Measurements from ENCODE around the gene AFG1L. TPM values are rescaled to one million over a fixed set of nuclear protein-coding genes. Genes with fewer than 3 reads are reported as not detected.

Gene AFG1L
- total RNA-seq, 3 donors from 2014 or later (not counting 1 experiment from before 2014, with no cell fraction given), result 4.8 to 9.2 (median 5.2) TPM

DNA sequence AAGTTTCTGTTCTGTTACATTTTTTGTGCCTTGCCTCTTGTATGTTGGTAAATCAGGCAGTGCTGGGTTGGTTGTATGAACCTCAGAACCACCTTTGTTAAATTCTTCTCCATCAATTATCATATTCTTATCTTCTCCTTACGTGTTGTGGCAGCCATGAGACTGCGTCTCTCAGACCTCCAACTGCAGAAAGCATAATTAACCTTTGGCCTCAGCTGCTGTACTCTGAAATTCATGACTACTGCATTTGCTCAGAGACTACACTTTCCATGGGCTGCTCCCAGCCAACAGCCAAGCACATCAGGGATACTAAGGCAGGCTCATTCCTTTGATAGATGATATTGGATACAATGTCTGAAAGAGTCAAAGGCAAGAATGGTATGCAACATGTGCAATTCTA, 18.9 kb upstream of the AFG1L start:
- no peak overlapping the region for H3K27ac Mint-ChIP-seq
- no peak overlapping the region for H3K27ac ChIP-seq (ENCODE audit: low read length)
- ATAC-seq, result no peak
- no peak overlapping the region for H3K4me3 Mint-ChIP-seq
- H3K36me3 Mint-ChIP-seq, result no peaks in the 10 kb centered on the region
- H3K27me3 ChIP-seq (ENCODE audit: control insufficient read depth, insufficient read depth, low read length), result no peaks in the 10 kb centered on the region
- 86% methylated on average over 2 of the region's 2 CpGs for WGBS (ENCODE audit: insufficient coverage)
- H3K4me1 ChIP-seq (ENCODE audit: control insufficient read depth, insufficient read depth, low read length), result no peaks in the 10 kb centered on the region
- H3K4me1 Mint-ChIP-seq, result no peaks in the 10 kb centered on the region
- TF ChIP-seq, protein P1, sequence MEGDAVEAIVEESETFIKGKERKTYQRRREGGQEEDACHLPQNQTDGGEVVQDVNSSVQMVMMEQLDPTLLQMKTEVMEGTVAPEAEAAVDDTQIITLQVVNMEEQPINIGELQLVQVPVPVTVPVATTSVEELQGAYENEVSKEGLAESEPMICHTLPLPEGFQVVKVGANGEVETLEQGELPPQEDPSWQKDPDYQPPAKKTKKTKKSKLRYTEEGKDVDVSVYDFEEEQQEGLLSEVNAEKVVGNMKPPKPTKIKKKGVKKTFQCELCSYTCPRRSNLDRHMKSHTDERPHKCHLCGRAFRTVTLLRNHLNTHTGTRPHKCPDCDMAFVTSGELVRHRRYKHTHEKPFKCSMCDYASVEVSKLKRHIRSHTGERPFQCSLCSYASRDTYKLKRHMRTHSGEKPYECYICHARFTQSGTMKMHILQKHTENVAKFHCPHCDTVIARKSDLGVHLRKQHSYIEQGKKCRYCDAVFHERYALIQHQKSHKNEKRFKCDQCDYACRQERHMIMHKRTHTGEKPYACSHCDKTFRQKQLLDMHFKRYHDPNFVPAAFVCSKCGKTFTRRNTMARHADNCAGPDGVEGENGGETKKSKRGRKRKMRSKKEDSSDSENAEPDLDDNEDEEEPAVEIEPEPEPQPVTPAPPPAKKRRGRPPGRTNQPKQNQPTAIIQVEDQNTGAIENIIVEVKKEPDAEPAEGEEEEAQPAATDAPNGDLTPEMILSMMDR (IDR thresholded peaks at IDR 0.05), result no peak
- no peaks in the 10 kb centered on the region for H3K36me3 ChIP-seq (ENCODE audit: control insufficient read depth, insufficient read depth, low read length)
- intact Hi-C loops (cut with micrococcal nuclease), result no loop called here
- peaks cover 0 to 4% of the 10 kb centered on the region in 2 donors for H3K27me3 Mint-ChIP-seq (ENCODE audit: low read depth in 2 of 2)
- no peaks in the 10 kb centered on the region for H3K9me3 Mint-ChIP-seq
- DNase-seq, result no peak
- no peaks in the 10 kb centered on the region for H3K9me3 ChIP-seq (ENCODE audit: control insufficient read depth, insufficient read depth, low read length)
- H3K4me3 ChIP-seq (ENCODE audit: low read length), result no peak overlapping the region

DNA sequence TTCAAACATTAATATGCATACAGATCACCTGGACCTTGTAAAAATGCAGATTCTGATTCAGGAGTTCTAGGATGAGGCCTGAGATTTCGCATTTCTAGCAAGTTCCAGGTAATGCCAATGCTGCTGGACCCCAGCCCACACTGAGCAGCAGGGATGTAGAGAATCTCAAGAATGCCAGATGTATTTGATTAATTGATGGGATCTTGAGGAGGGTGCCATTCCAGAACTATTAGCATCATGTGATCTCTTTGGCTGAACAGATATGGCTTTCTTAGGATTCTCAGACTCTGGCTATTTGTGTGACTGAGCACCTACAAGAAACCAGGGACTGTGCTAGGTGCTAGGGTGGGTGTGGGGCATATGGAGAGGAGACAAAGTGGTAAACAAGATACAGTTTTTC, 17.6 kb upstream of the AFG1L start:
- Histone ChIP-seq H3K36me3 (ENCODE audit: control insufficient read depth, insufficient read depth, low read length) (no peaks in the 10 kb centered on the region), H3K27ac (ENCODE audit: low read length) (no peak overlapping the region), H3K9me3 (ENCODE audit: control insufficient read depth, insufficient read depth, low read length) (no peaks in the 10 kb centered on the region), H3K27me3 (ENCODE audit: control insufficient read depth, insufficient read depth, low read length) (no peaks in the 10 kb centered on the region), H3K4me1 (ENCODE audit: control insufficient read depth, insufficient read depth, low read length) (no peaks in the 10 kb centered on the region), H3K4me3 (ENCODE audit: low read length) (no peak overlapping the region)
- no peak for DNase-seq
- Mint-ChIP-seq H3K4me1 (no peaks in the 10 kb centered on the region), H3K4me3 (no peak overlapping the region), H3K27me3 (ENCODE audit: low read depth in 2 of 2) (peaks cover 0 to 4% of the 10 kb centered on the region in 2 donors), H3K36me3 (no peaks in the 10 kb centered on the region), H3K27ac (no peak overlapping the region), H3K9me3 (no peaks in the 10 kb centered on the region)
- TF ChIP-seq, protein P1 (IDR thresholded peaks at IDR 0.05), result no peak
- WGBS (ENCODE audit: insufficient coverage), result 93% methylated on average over 1 of the region's 1 CpG
- ATAC-seq, result peak in 1 of 3 donors; percentile 21
- intact Hi-C loops (cut with micrococcal nuclease), result no loop called here

DNA sequence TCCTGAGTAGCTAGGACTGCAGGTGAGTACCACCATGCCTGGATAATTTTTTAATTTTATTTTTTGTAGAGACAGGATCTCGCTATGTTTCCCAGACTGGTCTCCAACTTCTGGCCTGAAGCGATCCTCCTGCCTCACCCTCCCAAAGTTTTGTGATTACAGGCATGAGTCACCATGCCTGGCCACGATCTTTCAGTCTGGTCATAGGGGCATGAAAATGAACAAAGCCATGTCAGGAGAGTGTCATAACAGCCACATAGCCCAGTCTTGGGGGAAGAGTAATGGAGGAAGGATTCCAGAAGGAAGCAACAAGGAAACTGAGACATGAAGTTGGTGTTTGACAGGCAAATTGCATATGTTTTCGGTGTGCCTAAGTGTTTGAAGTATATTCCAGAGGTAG, 17.0 kb upstream of the AFG1L start:
- Histone ChIP-seq H3K27me3 (ENCODE audit: control insufficient read depth, insufficient read depth, low read length) (no peaks in the 10 kb centered on the region), H3K4me3 (ENCODE audit: low read length) (no peak overlapping the region), H3K4me1 (ENCODE audit: control insufficient read depth, insufficient read depth, low read length) (no peaks in the 10 kb centered on the region), H3K27ac (ENCODE audit: low read length) (no peak overlapping the region), H3K36me3 (ENCODE audit: control insufficient read depth, insufficient read depth, low read length) (no peaks in the 10 kb centered on the region), H3K9me3 (ENCODE audit: control insufficient read depth, insufficient read depth, low read length) (no peaks in the 10 kb centered on the region)
- DNase-seq (no peak), ATAC-seq (no peak)
- H3K27ac Mint-ChIP-seq, result no peak overlapping the region
- TF ChIP-seq, protein P1 (IDR thresholded peaks at IDR 0.05), result no peak
- intact Hi-C loops (cut with micrococcal nuclease), result no loop called here
- H3K27me3 Mint-ChIP-seq (ENCODE audit: low read depth in 2 of 2), result peaks cover 0 to 4% of the 10 kb centered on the region in 2 donors
- no peak overlapping the region for H3K4me3 Mint-ChIP-seq
- H3K4me1 Mint-ChIP-seq, result no peaks in the 10 kb centered on the region
- 84% methylated on average over 4 of the region's 4 CpGs for WGBS (ENCODE audit: insufficient coverage)
- H3K9me3 Mint-ChIP-seq, result no peaks in the 10 kb centered on the region
- H3K36me3 Mint-ChIP-seq, result no peaks in the 10 kb centered on the region

DNA sequence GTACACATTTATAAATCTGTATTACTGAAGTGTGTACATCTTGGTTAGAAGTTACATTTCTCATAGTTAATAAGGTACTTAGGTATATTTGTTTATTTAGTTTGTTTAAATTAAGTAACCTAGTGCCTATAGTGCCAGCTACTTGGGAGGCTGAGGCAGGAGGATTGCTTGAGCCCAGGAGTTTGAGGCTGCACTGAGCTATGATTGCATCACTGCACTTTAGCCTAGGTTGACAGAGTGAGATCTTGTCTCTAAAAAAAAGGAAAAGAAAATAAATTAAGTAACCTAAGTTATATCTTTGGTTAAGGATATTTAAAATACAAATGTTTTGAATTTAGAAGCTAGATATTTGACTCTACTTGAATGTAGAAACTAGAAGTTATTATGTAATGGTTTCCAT, 9.5 kb upstream of the AFG1L start:
- TF ChIP-seq, protein P1 (IDR thresholded peaks at IDR 0.05), result no peak
- H3K36me3 ChIP-seq (ENCODE audit: control insufficient read depth, insufficient read depth, low read length), result no peaks in the 10 kb centered on the region
- no peaks in the 10 kb centered on the region for H3K9me3 Mint-ChIP-seq
- ATAC-seq, result no peak
- no peaks in the 10 kb centered on the region for H3K4me1 ChIP-seq (ENCODE audit: control insufficient read depth, insufficient read depth, low read length)
- no peaks in the 10 kb centered on the region for H3K36me3 Mint-ChIP-seq
- H3K27ac ChIP-seq (ENCODE audit: low read length), result no peak overlapping the region
- H3K4me1 Mint-ChIP-seq, result no peaks in the 10 kb centered on the region
- intact Hi-C loops (cut with micrococcal nuclease), result no loop called here
- H3K9me3 ChIP-seq (ENCODE audit: control insufficient read depth, insufficient read depth, low read length), result no peaks in the 10 kb centered on the region
- peaks cover 5 to 7% of the 10 kb centered on the region in 2 donors for H3K27me3 Mint-ChIP-seq (ENCODE audit: low read depth in 2 of 2)
- no peak overlapping the region for H3K4me3 Mint-ChIP-seq
- H3K27ac Mint-ChIP-seq, result no peak overlapping the region
- H3K4me3 ChIP-seq (ENCODE audit: low read length), result no peak overlapping the region
- no peaks in the 10 kb centered on the region for H3K27me3 ChIP-seq (ENCODE audit: control insufficient read depth, insufficient read depth, low read length)
- DNase-seq, result no peak
